ENCODE results near the gene MAOB.

MAOB gene

GRCh38 chrX:43756076-43756475, 126.2 kb downstream of the MAOB start:
- DNase-seq (ENCODE audit: low spot score) = no peak
- no peak for TF ChIP-seq CTCF (IDR thresholded peaks at IDR 0.05; ENCODE audit: extremely low read depth, missing control alignments)

GRCh38 chrX:43753637-43754036, 128.6 kb downstream of the MAOB start:
- TF ChIP-seq CTCF (IDR thresholded peaks at IDR 0.05; ENCODE audit: extremely low read depth, missing control alignments) = no peak
- DNase-seq (ENCODE audit: low spot score) = no peak

GRCh38 chrX:43750248-43750676, 132.0 kb downstream of the MAOB start:
- TF ChIP-seq CTCF (IDR thresholded peaks at IDR 0.05; ENCODE audit: extremely low read depth, missing control alignments) = peak; percentile 28
- DNase-seq (ENCODE audit: low spot score) = peak; percentile 27

GRCh38 chrX:43747476-43747875, 134.8 kb downstream of the MAOB start:
- no peak for TF ChIP-seq CTCF (IDR thresholded peaks at IDR 0.05; ENCODE audit: extremely low read depth, missing control alignments)

GRCh38 chrX:43745938-43746721, 136.1 kb downstream of the MAOB start:
- DNase-seq (ENCODE audit: low spot score) = no peak
- TF ChIP-seq CTCF (IDR thresholded peaks at IDR 0.05; ENCODE audit: extremely low read depth, missing control alignments) = no peak

More at GRCh38 chrX:43747476-43747875, 134.8 kb downstream of the MAOB start:
- no peak for DNase-seq (ENCODE audit: low spot score)

- no peak for TF ChIP-seq CTCF (IDR thresholded peaks at IDR 0.05; ENCODE audit: extremely low read depth, missing control alignments)
- no peak for DNase-seq (ENCODE audit: low spot score)
Observed at GRCh38 chrX:43744284-43744683, 138.0 kb downstream of the MAOB start.

- TF ChIP-seq CTCF (IDR thresholded peaks at IDR 0.05; ENCODE audit: extremely low read depth, missing control alignments) = no peak
- no peak for DNase-seq (ENCODE audit: low spot score)
Observed at GRCh38 chrX:43743100-43743822, 139.0 kb downstream of the MAOB start.
